Nephron progenitor cell (in vitro differentiated cells): ENCODE results near the gene ITPK1.

Source experiments
- DNase-seq: peaks from one replicate; pipeline ENCODE4 v3.0.0; 2021
- H3K27ac Mint-ChIP-seq: 2 replicates; pipeline ENCODE4 v1.8.0; 2021; ENCODE audit warnings: mild to moderate bottlenecking, moderate library complexity, mixed read lengths
- H3K27me3 Mint-ChIP-seq: 2 replicates; pipeline ENCODE4 v1.8.0; 2021; ENCODE audit warnings: mild to moderate bottlenecking, low read depth, mixed read lengths; ENCODE audit not compliant: poor library complexity
- H3K36me3 Mint-ChIP-seq: 2 replicates; pipeline ENCODE4 v1.8.0; 2021; ENCODE audit warnings: low read depth, mixed read lengths
- H3K4me1 Mint-ChIP-seq: 2 replicates; pipeline ENCODE4 v1.8.0; 2021; ENCODE audit warnings: mixed read lengths
- H3K4me3 Mint-ChIP-seq: 2 replicates; pipeline ENCODE4 v1.8.0; 2021; ENCODE audit warnings: mild to moderate bottlenecking, moderate library complexity, mixed read lengths
- H3K9me3 Mint-ChIP-seq: 2 replicates; pipeline ENCODE4 v1.8.0; 2021; ENCODE audit warnings: mild to moderate bottlenecking, moderate library complexity, mixed read lengths
- CTCF ChIP-seq: fragments of 200-600 bp; sonication (generic); IDR thresholded peaks from 2 replicates; pipeline ENCODE4 v1.5.0; 2021; ENCODE audit warnings: antibody characterized with exemption

The ITPK1 gene

GRCh38 chr14:92927349-92928257, 188.1 kb downstream of the ITPK1 start:
- peaks cover 44% of the 10 kb centered on the region for H3K27me3 Mint-ChIP-seq
- TF ChIP-seq CTCF, result no peak
- no peak overlapping the region for H3K4me3 Mint-ChIP-seq
- H3K4me1 Mint-ChIP-seq, result peaks cover 17% of the 10 kb centered on the region
- no peak for DNase-seq
- H3K9me3 Mint-ChIP-seq, result no peaks in the 10 kb centered on the region
- H3K27ac Mint-ChIP-seq, result no peak overlapping the region
- no peaks in the 10 kb centered on the region for H3K36me3 Mint-ChIP-seq

GRCh38 chr14:92926931-92927330, 188.8 kb downstream of the ITPK1 start:
- H3K4me3 Mint-ChIP-seq, result no peak overlapping the region

GRCh38 chr14:92926180-92926845, 189.4 kb downstream of the ITPK1 start:
- Mint-ChIP-seq H3K27me3 (peaks cover 56% of the 10 kb centered on the region), H3K9me3 (no peaks in the 10 kb centered on the region), H3K4me1 (peaks cover 25% of the 10 kb centered on the region), H3K36me3 (no peaks in the 10 kb centered on the region), H3K27ac (no peak overlapping the region), H3K4me3 (no peak overlapping the region)
- TF ChIP-seq CTCF, result no peak
- DNase-seq, result no peak

More at GRCh38 chr14:92926931-92927330, 188.8 kb downstream of the ITPK1 start:
- DNase-seq, result no peak
- H3K27ac Mint-ChIP-seq, result no peak overlapping the region
- TF ChIP-seq CTCF, result no peak
- H3K4me1 Mint-ChIP-seq, result peaks cover 23% of the 10 kb centered on the region
- H3K36me3 Mint-ChIP-seq, result no peaks in the 10 kb centered on the region
- H3K27me3 Mint-ChIP-seq, result peaks cover 50% of the 10 kb centered on the region
- no peaks in the 10 kb centered on the region for H3K9me3 Mint-ChIP-seq

GRCh38 chr14:92925446-92925845, 190.3 kb downstream of the ITPK1 start:
- H3K4me3 Mint-ChIP-seq, result no peak overlapping the region
- no peak for DNase-seq
- H3K4me1 Mint-ChIP-seq, result peaks cover 18% of the 10 kb centered on the region
- TF ChIP-seq CTCF, result no peak
- H3K36me3 Mint-ChIP-seq, result no peaks in the 10 kb centered on the region
- H3K27me3 Mint-ChIP-seq, result peaks cover 65% of the 10 kb centered on the region
- no peak overlapping the region for H3K27ac Mint-ChIP-seq
- H3K9me3 Mint-ChIP-seq, result no peaks in the 10 kb centered on the region

GRCh38 chr14:92924247-92924646, 191.5 kb downstream of the ITPK1 start:
- Mint-ChIP-seq H3K27me3 (peaks cover 76% of the 10 kb centered on the region), H3K27ac (no peak overlapping the region), H3K36me3 (no peaks in the 10 kb centered on the region), H3K4me3 (no peak overlapping the region), H3K9me3 (no peaks in the 10 kb centered on the region), H3K4me1 (peaks cover 11% of the 10 kb centered on the region)
- no peak for TF ChIP-seq CTCF
- no peak for DNase-seq
